Ecto neural progenitor cell (in vitro differentiated cells): ENCODE results near the gene MCHR2.

ENCODE experiments used
- DNase-seq: peaks from one replicate; pipeline ENCODE4 v3.0.0-alpha.2; 2018; ENCODE audit warnings: low spot score

The MCHR2 gene

DNA sequence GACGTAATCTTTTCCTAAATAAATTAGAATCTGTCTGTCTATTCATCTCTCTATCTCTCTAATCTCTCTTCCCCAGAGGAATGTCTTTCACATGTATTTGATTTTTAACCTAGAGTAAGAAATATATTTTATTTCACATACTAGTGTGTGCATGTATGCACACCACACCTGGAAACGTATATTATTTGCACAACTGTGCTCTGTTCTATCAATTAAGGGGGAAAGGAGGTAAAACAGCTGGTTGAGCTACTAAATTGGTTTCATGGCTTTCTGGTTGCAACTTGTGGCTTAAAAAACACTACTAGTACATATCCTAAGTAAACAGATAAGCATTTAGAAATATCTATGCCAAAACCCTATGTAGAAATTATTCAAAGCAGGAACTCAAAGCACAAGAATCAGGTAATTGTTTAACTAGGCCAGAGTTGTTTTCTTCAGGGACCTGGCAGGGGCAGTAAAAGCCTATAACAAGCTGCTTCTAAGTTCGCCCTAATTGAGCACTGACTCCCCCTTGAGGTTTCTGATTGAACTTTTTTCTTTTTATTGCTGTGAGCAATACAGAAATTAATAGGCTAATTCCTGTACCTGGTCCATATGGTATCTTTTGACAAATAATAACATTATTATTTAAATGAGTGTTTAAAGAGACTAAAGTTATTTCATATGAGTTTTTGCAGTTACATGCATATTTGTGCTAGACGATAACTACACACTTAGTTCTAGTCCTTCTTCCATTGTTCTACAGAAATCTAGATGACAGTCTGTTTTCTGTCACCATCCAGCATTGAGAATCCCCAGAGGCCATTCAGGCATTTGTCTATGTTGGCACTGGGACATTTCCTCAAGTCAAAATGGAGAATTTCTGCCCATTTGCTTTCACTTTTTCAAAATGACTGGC, 88.6 kb downstream of the MCHR2 start:
- no peak for DNase-seq

DNA sequence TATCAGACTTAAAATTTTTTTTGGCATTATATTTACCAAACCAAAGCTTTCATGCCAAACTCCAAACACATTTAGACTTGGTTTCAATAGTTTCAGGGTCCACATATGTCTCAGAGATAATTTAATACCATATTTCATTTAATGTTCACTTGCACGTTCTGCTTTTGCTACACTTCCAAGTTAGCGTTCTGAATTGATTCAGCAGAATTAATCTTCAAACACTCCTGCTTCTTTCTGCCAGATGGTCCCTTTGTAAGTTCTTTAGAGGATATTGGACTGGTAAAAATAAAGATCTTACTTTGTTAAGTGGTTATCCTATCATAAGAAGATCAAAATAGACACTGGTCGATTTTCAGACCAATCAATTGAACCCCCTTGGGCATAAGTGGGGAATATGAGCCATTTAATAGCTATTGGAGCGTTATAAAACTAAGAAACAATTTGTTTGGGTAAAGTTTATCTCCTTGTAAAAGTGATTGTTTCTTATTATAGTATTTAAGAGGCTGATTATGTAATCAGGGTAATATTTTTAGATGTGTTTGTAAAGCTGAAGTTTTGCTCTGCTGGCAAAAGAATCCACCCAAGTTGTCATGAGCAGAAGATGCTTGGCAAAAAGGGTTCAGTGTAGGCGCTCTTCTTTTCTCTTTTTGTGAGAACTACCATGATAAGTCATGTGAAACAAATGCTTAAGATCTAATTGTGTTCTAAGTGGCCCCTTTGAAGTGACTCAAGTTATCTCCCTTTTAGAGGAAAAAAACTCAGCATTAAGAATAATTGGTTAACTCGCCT, 92.2 kb downstream of the MCHR2 start:
- DNase-seq: no peak

DNA sequence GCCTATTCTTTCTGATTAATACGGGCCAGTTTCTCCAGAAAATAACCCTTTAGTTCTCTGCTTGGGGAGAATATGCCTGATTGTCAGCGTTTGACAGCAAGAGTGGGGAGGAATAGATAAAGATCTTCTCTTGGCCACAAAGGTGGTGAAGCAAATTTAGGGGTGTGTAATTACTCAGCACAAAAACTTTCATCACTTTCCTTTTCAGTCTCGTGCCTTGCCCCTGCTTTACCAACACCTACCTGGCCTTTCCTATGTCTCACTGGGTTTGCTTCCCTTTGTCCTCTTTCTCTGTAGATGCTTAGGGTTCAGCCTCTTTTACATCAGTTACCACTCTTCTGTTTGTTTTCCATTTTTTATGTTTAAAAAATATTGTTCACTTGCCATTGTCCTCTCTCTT, 99.2 kb downstream of the MCHR2 start:
- DNase-seq: no peak

DNA sequence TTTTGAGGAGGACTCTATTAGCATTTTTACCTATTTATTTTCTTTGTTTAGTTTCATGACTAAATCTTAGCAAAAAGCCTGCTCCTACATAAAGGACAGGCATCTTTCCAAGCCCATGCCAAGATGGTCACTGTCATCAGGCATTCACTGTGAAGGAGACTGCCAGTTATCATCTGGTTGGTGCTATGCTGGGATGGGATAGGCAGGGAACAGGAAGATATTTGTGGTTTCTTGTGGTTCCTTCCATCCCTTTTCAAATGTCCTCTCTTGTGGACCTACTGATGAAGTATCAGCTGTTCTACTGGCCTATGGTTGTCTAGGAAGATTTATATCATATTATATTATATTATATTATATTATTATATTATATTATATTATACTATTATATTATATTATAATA, 107.0 kb downstream of the MCHR2 start:
- no peak for DNase-seq

DNA sequence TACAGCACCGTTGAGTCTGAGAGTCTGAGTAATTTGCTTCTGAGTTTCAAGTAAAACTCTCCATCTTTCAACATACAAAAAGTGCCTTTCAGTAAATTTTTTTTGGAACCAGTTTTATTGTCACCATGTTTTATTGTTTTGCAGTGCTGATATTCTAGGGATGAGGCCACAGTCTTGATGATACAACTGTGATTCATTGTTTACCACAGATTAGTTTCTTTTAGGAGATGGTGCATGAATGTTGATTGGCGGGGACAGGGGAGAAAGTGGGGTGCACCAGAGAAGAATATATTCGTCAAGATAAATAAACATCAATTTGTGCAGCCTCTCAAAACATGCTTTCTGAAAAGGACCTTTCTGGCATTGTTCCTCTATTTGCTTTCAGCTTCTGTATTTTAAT, 109.0 kb downstream of the MCHR2 start:
- DNase-seq: no peak

DNA sequence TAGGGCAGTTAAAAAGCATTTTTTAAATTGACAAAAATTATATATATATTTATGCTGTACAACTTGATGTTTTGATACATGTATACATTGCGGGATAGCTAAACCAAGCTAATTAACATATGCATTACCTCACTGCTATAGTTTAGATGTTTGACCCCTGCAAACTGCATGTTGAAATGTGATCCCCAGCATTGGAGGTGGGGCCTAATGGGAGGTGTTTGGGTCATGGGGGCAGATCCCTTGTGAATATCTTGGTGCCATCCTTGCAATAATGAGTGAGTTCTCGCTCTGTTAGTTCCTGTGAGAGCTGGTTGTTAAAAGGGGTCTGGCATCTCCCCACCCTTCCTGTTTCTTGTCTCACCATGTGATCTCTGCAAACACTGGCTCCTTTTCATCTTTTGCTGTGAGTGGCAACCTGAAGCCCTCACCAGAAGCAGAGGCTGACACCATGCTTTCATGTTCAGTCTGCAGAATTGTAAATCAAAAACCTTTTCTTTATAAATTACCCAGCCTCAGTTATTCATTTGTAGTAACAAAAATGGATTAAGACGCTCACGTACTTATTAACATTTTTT, 111.8 kb downstream of the MCHR2 start:
- DNase-seq: no peak

DNA sequence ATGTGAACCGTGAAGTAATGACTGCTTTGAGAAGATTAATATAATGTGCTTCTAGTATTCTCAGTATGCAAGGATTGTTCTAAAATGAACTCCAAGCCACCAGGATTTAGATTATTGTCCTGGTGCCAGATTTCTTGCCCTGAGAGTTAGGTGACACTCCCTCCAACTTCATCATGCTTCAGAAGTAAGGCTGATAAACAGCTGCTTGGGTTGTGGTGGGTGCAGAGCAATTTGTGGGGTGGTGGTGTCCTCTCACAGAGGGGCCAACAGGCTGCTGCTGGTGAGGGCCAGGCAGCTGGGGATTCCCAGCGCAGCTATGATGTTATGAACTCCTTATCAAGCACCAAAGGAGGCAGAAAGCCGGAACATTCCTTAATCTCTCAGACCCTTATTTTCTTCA, 114.6 kb downstream of the MCHR2 start:
- DNase-seq: no peak

DNA sequence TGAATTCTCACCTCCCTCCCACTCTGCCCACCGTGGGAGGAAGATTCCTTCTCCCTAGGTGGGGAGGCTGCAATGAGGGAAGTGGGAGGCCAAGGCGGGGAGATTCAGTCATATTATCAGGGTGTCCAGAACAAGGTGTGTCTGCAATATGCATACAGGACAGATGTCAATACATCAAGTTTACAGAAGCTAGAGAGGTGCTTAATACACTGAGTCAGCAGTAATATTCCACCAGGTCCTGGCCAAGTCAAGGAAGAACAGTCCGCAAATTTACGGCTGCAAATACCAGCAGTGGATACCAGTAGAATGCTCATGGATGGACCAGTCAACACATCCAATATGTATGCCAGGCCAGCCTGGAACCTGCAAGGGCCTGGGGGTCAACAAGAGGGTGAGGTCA, 119.0 kb downstream of the MCHR2 start:
- DNase-seq: no peak

DNA sequence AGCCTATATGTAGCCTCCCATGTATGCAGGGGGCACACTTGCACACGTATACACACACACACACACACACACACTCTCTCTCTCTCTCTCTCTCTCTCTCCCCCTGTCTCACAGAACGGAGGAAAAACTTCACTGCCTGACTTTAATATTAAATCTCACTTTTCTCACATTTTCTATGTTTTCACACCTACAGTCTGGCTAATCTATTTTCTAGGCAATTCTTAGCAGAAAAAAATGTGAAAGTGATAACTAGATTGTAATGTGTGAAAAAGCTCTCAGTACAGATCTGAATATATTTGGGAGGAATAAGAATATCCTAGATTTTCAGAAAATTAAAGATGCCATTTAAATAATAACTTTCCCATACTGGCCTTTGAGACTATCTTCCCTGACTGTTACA, 120.9 kb downstream of the MCHR2 start:
- no peak for DNase-seq

DNA sequence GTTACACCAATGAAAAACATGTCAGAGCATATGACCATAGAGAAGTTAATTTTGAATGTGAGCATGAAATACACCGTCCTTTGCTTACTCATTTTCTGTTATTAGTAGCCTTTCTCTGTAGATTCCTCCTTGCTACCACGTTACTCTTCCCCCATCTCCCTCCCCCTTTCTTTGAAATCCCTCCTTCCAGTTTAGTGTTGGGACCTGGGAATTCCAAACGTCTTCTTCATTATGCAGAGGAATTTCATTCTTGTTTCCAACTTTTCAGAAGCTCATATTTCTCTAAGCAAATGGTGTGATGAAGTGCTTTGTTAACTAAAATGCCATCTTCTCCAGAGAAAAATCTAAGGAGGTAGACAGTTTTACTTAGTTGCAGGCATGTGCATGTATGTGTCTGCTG, 122.4 kb downstream of the MCHR2 start:
- DNase-seq: no peak
